ENCODE measurements around the gene CTTNBP2NL.
A peak's percentile ranks its signal among the peaks of the same experiment; 100 is the strongest.

Gene CTTNBP2NL, protein sequence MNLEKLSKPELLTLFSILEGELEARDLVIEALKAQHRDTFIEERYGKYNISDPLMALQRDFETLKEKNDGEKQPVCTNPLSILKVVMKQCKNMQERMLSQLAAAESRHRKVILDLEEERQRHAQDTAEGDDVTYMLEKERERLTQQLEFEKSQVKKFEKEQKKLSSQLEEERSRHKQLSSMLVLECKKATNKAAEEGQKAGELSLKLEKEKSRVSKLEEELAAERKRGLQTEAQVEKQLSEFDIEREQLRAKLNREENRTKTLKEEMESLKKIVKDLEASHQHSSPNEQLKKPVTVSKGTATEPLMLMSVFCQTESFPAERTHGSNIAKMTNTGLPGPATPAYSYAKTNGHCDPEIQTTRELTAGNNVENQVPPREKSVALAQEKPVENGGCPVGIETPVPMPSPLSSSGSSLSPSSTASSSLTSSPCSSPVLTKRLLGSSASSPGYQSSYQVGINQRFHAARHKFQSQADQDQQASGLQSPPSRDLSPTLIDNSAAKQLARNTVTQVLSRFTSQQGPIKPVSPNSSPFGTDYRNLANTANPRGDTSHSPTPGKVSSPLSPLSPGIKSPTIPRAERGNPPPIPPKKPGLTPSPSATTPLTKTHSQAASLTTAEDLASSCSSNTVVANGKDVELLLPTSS

DNA sequence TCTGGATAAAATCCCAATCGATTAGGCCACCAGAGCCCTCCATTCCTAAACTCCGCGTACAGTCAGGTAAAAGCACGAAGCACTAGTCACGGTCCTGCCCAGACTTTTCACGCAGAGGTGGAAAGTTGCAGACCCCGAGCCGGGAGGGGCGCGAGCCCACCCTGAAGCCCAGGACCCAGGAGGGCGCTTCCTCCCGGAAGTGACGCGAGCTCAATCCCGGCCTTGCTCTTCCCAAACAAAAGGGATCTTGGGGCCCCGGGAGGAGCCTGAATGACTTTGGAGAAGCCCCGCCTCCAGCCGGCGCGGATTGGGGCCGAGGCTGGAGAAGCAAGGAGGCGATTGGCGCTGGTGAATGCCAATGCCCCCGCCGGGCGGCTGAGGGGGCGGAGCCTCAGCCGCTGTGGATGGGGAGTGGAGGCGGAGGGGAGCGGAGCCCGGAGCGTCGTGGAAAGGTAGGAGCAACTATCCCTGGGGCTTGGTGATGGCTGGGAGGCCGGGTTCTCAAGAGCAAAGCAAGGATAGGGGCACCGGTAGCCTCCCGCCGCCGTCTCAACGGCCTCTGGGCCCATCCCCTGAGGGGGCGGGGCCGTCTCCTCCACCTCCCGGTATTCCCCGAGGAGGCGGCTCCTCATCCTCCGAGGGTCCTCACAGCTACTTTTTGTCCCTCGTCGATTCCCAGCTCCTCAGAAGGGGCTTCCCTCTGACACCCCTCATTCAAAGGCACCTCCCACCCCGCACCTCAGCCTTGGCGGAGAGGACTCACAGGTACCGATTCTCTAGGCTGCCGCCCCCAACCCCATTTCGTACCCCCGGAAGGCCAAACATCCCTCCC lies at the start of gene CTTNBP2NL:
TSS of gene CTTNBP2NL (plus strand) at position 394 of the 832 bp plus-strand sequence. CDS start 19,952 bp downstream, outside the sequence.
- DNase-seq (ENCODE audit: low spot score): peak; percentile 99

DNA sequence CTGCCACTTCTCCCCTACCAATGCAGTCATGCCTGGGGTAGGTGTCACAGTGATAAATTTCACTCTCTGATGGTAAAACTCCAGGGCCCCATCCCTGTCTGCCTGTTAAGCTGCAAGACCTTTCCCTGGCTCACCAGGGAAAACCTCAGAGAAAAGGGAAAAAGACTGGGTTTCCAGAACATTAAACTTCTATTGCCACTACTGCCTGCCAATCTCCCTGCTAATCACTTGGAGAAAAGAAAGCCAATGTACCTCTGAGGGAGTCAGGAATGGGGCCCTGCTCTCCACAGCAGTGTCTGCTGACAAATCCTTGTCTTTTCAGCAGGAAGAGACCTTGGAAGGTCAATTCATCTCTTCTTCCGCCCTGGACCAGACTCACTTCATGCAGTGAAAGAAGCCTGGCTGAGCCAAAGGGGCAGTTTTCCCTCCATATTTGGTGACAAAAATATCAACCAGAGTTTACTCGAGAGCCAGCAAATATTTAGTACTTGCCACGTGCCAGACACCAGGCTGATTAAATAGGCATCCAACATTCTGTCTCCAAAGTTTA lies 49.1 kb upstream of the CTTNBP2NL start:
- no peak for DNase-seq (ENCODE audit: low spot score)

DNA sequence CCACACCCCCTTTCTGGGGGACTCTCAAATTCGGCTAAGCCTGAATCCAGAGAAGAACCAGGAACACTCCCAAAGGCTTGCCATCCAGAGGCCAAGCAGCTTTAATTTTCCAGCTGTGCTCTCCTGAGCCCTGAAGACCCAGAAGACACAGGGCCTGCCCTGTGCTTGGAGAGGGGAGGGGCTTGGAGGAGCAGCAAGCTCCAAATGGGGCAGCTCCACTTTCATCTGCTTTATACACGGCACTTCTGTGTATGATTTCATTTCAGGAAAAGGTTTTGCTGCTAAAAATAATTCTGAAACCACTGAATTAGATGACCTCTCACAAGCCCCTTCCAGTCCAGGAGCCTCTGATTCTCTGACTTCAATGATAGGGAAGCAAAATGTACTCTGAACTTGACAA lies 39.2 kb upstream of the CTTNBP2NL start:
- no peak for DNase-seq (ENCODE audit: low spot score)

DNA sequence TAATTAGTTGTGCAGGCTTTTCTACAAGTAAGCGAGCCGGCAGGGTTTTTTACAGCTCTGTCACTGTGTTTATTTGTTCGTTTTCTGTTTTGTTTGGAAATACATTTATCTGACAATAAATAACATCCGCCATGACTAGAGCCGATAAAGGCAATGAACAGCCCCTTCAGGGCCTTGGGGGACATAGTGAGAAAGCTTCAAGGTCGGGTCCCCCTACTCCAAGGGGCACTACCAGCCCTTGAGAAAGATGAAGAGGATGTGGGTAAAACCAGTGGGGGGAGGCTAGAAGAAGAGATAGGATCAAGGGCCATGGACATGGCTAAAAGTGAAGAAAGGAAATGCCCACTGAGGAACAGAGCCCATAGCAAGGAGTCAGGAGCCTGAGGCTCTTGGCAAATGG lies 38.5 kb upstream of the CTTNBP2NL start:
- no peak for DNase-seq (ENCODE audit: low spot score)

- DNase-seq (ENCODE audit: low spot score): no peak
Observed at GRCh38 chr1:112358061-112358770, 37.8 kb upstream of the CTTNBP2NL start.

GRCh38 chr1:112358798-112359408 lies 37.1 kb upstream of the CTTNBP2NL start:
- peak; percentile 75 for DNase-seq (ENCODE audit: low spot score)

GRCh38 chr1:112359961-112360767 lies 35.9 kb upstream of the CTTNBP2NL start:
- DNase-seq (ENCODE audit: low spot score): peak; percentile 81

GRCh38 chr1:112363636-112364035 lies 32.4 kb upstream of the CTTNBP2NL start:
- DNase-seq (ENCODE audit: low spot score): no peak

DNA sequence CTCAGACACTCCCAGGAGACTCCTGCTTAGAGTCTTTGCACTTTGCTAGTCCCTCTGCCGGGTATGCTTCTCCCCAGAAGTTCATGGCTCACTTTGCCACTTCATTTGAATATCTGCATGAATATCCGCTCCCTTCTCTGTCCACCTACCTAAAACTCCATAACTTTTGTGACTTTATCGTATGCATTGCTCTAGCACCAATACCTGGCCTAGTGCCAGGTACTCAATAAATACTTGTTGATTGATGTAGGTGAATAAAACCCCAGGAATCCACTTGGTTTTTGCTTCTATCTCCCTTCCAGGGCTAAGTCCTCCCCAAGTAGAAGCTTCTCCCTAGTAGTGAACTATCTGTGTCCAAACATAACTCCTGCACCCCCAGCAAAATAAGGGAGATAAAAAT lies 27.8 kb upstream of the CTTNBP2NL start:
- DNase-seq (ENCODE audit: low spot score): no peak

DNA sequence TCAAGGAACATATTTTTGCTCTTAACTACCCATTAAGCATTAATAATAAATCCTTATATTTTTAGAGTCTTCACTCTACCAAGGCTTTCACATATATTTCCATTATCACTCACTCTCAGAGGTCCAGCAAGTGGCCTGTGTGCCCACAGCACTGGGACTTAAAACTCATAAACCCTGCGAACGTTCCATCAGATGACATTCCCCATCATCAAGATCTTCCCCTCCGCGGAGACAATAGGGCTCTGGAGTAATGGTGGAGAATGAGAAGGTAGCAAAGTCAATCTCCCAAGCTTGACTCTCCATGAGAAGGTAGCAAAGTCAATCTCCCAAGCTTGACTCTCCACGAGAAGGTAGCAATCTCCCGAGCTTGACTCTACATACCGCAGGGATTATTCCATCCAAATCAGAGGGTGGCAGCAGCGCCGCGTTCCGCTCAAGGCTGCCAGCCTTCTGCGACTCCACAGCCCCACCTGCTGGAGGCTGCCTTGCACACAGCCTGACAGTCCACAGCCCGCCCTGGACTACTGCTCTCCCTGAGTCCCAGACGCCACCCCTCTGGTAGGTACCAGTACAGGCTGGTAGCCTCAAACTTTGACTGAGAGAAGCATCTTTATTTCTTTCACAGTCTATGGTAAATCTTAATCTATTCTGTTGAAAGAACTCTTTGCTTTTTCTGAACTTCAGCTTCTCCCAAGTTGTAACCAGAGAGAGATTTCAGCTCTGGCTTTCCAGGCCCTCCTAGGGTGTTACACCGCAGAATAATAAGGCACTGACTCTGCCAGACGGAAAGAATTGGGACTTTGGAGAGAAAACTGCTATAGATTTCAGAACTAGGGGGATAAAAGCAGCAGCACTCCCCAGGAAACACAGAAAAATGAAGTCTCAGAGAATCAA lies 26.4 kb upstream of the CTTNBP2NL start:
- DNase-seq (ENCODE audit: low spot score): peak; percentile 90

- DNase-seq (ENCODE audit: low spot score): no peak
Observed at GRCh38 chr1:112370996-112371395, 25.0 kb upstream of the CTTNBP2NL start.

GRCh38 chr1:112371775-112372174 lies 24.2 kb upstream of the CTTNBP2NL start:
- DNase-seq (ENCODE audit: low spot score): no peak

- no peak for DNase-seq (ENCODE audit: low spot score)
Observed at GRCh38 chr1:112373806-112374205, 22.2 kb upstream of the CTTNBP2NL start.

- no peak for DNase-seq (ENCODE audit: low spot score)
Observed at GRCh38 chr1:112375701-112376100, 20.3 kb upstream of the CTTNBP2NL start.

DNA sequence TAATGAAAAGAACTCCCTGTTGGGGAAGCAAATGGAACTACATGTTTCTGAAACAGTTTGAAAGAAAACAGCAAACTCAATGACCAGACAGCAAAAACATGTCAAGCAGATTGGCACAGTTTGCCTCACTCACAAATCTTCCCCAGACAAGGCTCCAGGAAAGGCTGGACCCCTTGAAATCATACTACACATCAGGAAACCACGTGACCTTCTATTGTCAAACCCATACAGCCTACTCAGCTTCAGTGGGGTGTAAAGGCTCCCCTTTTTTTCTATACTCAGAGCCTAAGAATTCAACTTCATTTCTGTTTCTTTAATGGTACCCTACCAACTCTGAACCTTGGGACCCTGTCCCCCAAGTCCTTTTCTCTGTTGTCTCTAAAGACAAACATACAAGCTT lies 15.7 kb upstream of the CTTNBP2NL start:
- no peak for DNase-seq (ENCODE audit: low spot score)

DNA sequence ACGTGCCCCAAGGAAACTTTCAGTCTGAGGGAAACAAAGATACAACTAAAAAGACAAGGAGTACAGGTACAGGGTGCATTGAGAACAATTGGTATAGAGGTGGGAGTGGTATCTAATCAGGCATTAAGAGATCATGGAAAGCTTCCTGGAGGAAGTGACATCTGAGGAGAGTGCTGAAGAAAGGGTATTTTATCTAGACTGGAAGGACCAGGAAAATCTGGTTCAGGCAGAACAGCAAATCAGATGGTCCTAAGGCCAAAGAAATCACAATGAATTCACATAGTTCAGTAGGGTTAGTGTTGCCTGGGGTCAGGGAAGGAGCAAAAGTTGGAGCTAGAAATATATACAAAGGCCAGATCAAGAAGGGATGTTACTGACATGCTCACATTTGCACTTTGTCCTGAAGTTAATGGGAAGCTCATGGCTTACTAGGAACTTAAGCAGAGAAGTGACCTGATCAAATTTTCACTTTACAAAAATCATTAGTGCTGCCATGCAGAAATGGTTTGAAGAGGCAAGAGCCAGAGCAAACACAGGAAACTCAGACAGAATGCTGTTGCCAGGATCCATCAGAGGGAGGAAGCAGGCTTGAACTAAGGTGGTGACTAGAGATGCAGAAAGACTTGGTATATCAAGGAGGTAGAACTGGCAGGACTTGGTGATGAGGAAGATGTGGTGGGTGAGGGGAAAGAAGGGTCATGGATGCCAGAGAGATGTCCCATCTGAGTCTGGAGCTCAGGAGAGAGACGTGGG lies 14.5 kb upstream of the CTTNBP2NL start:
- no peak for DNase-seq (ENCODE audit: low spot score)

- DNase-seq (ENCODE audit: low spot score): no peak
Observed at GRCh38 chr1:112383759-112384370, 12.1 kb upstream of the CTTNBP2NL start.
